HepG2 (cell line): ENCODE results near the gene PLIN3. TPM values are rescaled to one million over a fixed set of nuclear protein-coding genes. Genes with fewer than 3 reads are reported as not detected.

Experiments
- AHR ChIP-seq: IDR thresholded peaks from 2 replicates; pipeline ENCODE4 v1.6.1; 2018; ENCODE audit warnings: missing genetic modification reagents, missing compliant biosample characterization
- E2F1 ChIP-seq: sonication (generic); formaldehyde crosslinking; IDR thresholded peaks from 2 replicates; pipeline ENCODE4 v1.5.0; 2020; ENCODE audit warnings: missing genetic modification reagents
- ESRRA ChIP-seq: sonication (generic); formaldehyde crosslinking; IDR thresholded peaks from 2 replicates; pipeline ENCODE4 v1.5.1; 2020; ENCODE audit warnings: mild to moderate bottlenecking, low read depth, missing genetic modification reagents
- HINFP ChIP-seq: sonication (generic); formaldehyde crosslinking; IDR thresholded peaks from 2 replicates; pipeline ENCODE4 v1.4.0; 2020; ENCODE audit warnings: low read depth, mild to moderate bottlenecking, missing genetic modification reagents
- MATR3 ChIP-seq: sonication (generic); formaldehyde crosslinking; IDR thresholded peaks from 2 replicates; pipeline ENCODE4 v1.4.0; 2020; ENCODE audit warnings: missing genetic modification reagents
- RXRB ChIP-seq: IDR thresholded peaks from 2 replicates; pipeline ENCODE4 v1.6.1; 2016; ENCODE audit warnings: borderline replicate concordance, missing genetic modification reagents, missing compliant biosample characterization
- SIX4 ChIP-seq: sonication (generic); formaldehyde crosslinking; IDR thresholded peaks from 2 replicates; pipeline ENCODE4 v1.4.0; 2020; ENCODE audit warnings: missing genetic modification reagents
- ZNF235 ChIP-seq: sonication (generic); formaldehyde crosslinking; IDR thresholded peaks from 2 replicates; pipeline ENCODE4 v1.8.1; 2023; ENCODE audit warnings: mild to moderate bottlenecking, missing genetic modification reagents, borderline replicate concordance
- ZNF577 ChIP-seq: sonication (generic); formaldehyde crosslinking; IDR thresholded peaks from 2 replicates; pipeline ENCODE4 v1.4.0; 2020; ENCODE audit warnings: mild to moderate bottlenecking, low read depth, missing genetic modification reagents, borderline replicate concordance
- ZNF703 ChIP-seq: sonication (generic); formaldehyde crosslinking; IDR thresholded peaks from 2 replicates; pipeline ENCODE4 v1.5.1; 2020; ENCODE audit warnings: missing genetic modification reagents, mild to moderate bottlenecking, moderate library complexity, borderline replicate concordance
- ZNF776 ChIP-seq: sonication (generic); formaldehyde crosslinking; IDR thresholded peaks from 2 replicates; pipeline ENCODE4 v1.4.0; 2020; ENCODE audit warnings: mild to moderate bottlenecking, missing genetic modification reagents
- ZNF781 ChIP-seq: sonication (generic); formaldehyde crosslinking; IDR thresholded peaks from 2 replicates; pipeline ENCODE4 v1.5.1; 2020; ENCODE audit warnings: borderline replicate concordance, mild to moderate bottlenecking, missing genetic modification reagents; ENCODE audit errors: not compliant biosample characterization
- polyA plus RNA-seq, 8 experiments: library from polyadenylated mRNA; depleted of rRNA in 3 of 8; stranded (reverse) in 7 of 8; unstranded in 1 of 8; fragments of >200 nt; fragmentation: Illumina TruSeq in 4 of 8; extraction: Trizol in 4 of 8; gene quantifications; 2 replicates each; pipeline versions ENCODE4 v1.2.1 to v1.2.3, GENCODE V29; 2011 to 2016; ENCODE audit warnings: low read depth in 4 of 8, missing spikeins in 1 of 8, mixed read lengths in 1 of 8; ENCODE audit not compliant: insufficient read depth in 1 of 8
- total RNA-seq, 5 experiments: library from RNA; depleted of rRNA; stranded (reverse); fragments of >200 nt; fragmentation: Illumina TruSeq; extraction: Trizol; gene quantifications; 2 replicates each; pipeline ENCODE4 v1.2.3, GENCODE V29; 2016; ENCODE audit warnings: low read depth in 1 of 5
- TF ChIP-seq, protein P1 (sequence below): sonication (generic); formaldehyde crosslinking; IDR thresholded peaks from 2 replicates; pipeline ENCODE4 v1.4.0; 2020; ENCODE audit warnings: missing genetic modification reagents, borderline replicate concordance
- TF ChIP-seq, protein P2 (sequence below): sonication (generic); formaldehyde crosslinking; IDR thresholded peaks from 2 replicates; pipeline ENCODE4 v1.4.0; 2020; ENCODE audit warnings: missing genetic modification reagents, borderline replicate concordance
- TF ChIP-seq, protein P3 (sequence below): IDR thresholded peaks from 2 replicates; pipeline ENCODE4 v1.6.1; 2016
- TF ChIP-seq, protein P4 (sequence below): sonication (generic); formaldehyde crosslinking; IDR thresholded peaks from 2 replicates; pipeline ENCODE4 v1.5.1; 2020; ENCODE audit warnings: missing genetic modification reagents, mild to moderate bottlenecking, borderline replicate concordance

Gene PLIN3
- total and polyA plus RNA-seq, 2 of the 13 experiments (the other 11 are each of a cell fraction or from before 2014, with no cell fraction given), result 49.3 to 57.9 TPM

DNA sequence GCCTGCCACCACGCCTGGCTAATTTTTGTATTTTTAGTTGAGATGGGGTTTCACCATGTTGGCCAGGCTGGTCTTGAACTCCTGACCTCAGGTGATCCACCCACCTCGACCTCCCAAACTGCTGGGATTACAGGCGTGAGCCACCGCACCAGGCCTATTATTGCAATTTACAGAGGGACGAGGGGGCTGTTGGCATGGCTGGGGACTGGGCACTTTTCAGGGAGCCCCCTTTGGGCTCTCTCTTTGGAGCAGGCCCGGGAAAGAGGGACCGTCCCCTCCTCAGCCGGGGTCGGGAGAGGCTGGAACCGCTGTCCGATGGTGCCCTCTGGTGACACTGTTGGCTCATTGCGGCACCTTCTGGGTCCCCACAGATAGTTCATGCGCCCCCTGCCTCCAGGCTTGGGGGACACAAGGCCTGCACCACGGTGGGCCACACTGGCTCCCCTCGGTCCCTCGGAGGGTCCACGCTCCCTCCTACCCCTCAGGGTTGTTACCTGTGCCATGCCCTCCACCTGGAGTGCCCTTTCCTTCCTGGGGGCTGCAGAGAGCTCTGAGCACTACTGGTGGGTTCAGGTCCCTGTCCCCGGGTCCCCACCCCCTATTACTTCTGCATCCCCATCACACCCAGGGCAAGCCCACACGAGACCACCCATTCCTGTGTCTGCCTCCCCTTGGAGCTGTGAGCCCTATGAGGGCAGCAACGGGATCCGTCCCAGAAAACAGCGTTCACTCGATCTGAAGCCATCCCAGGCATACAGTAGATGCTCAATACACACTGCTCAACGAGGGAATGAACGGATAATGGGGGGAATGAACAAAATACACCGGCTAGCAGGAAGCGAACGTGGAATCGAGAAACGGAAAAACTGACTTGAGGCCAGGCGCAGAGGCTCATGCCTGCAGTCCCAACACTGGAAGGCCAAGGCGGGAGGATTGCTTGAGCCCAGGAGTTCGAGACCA is 63.5 kb downstream of the PLIN3 start (continued):
- TF ChIP-seq, protein P1, sequence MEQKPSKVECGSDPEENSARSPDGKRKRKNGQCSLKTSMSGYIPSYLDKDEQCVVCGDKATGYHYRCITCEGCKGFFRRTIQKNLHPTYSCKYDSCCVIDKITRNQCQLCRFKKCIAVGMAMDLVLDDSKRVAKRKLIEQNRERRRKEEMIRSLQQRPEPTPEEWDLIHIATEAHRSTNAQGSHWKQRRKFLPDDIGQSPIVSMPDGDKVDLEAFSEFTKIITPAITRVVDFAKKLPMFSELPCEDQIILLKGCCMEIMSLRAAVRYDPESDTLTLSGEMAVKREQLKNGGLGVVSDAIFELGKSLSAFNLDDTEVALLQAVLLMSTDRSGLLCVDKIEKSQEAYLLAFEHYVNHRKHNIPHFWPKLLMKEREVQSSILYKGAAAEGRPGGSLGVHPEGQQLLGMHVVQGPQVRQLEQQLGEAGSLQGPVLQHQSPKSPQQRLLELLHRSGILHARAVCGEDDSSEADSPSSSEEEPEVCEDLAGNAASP (CRISPR knock-in tag), result peak; percentile 45; the same call in 1 of the 2 replicates
- no peak for TF ChIP-seq E2F1 (CRISPR knock-in tag)
- TF ChIP-seq MATR3 (CRISPR knock-in tag), result no peak
- TF ChIP-seq ZNF776, result no peak
- TF ChIP-seq HINFP (CRISPR knock-in tag), result no peak
- no peak for TF ChIP-seq ZNF235 (CRISPR knock-in tag)
- no peak for TF ChIP-seq ZNF577 (CRISPR knock-in tag)
- TF ChIP-seq, protein P2, sequence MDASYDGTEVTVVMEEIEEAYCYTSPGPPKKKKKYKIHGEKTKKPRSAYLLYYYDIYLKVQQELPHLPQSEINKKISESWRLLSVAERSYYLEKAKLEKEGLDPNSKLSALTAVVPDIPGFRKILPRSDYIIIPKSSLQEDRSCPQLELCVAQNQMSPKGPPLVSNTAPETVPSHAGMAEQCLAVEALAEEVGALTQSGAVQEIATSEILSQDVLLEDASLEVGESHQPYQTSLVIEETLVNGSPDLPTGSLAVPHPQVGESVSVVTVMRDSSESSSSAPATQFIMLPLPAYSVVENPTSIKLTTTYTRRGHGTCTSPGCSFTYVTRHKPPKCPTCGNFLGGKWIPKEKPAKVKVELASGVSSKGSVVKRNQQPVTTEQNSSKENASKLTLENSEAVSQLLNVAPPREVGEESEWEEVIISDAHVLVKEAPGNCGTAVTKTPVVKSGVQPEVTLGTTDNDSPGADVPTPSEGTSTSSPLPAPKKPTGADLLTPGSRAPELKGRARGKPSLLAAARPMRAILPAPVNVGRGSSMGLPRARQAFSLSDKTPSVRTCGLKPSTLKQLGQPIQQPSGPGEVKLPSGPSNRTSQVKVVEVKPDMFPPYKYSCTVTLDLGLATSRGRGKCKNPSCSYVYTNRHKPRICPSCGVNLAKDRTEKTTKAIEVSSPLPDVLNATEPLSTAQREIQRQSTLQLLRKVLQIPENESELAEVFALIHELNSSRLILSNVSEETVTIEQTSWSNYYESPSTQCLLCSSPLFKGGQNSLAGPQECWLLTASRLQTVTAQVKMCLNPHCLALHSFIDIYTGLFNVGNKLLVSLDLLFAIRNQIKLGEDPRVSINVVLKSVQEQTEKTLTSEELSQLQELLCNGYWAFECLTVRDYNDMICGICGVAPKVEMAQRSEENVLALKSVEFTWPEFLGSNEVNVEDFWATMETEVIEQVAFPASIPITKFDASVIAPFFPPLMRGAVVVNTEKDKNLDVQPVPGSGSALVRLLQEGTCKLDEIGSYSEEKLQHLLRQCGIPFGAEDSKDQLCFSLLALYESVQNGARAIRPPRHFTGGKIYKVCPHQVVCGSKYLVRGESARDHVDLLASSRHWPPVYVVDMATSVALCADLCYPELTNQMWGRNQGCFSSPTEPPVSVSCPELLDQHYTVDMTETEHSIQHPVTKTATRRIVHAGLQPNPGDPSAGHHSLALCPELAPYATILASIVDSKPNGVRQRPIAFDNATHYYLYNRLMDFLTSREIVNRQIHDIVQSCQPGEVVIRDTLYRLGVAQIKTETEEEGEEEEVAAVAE (CRISPR knock-in tag), result no peak
- TF ChIP-seq, protein P3, sequence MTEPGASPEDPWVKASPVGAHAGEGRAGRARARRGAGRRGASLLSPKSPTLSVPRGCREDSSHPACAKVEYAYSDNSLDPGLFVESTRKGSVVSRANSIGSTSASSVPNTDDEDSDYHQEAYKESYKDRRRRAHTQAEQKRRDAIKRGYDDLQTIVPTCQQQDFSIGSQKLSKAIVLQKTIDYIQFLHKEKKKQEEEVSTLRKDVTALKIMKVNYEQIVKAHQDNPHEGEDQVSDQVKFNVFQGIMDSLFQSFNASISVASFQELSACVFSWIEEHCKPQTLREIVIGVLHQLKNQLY (CRISPR knock-in tag), result no peak
- no peak for TF ChIP-seq ZNF703 (CRISPR knock-in tag)
- 0 out of 2 replicates have a peak, but pooled peaks have one; percentile 48 for TF ChIP-seq AHR (CRISPR knock-in tag)
- no peak for TF ChIP-seq SIX4 (CRISPR knock-in tag)
- no peak for TF ChIP-seq ESRRA
- TF ChIP-seq ZNF781, result no peak
- TF ChIP-seq, protein P4, sequence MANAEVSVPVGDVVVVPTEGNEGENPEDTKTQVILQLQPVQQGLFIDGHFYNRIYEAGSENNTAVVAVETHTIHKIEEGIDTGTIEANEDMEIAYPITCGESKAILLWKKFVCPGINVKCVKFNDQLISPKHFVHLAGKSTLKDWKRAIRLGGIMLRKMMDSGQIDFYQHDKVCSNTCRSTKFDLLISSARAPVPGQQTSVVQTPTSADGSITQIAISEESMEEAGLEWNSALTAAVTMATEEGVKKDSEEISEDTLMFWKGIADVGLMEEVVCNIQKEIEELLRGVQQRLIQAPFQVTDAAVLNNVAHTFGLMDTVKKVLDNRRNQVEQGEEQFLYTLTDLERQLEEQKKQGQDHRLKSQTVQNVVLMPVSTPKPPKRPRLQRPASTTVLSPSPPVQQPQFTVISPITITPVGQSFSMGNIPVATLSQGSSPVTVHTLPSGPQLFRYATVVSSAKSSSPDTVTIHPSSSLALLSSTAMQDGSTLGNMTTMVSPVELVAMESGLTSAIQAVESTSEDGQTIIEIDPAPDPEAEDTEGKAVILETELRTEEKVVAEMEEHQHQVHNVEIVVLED, result no peak
- TF ChIP-seq RXRB, result no peak
